Urothelium cell line (cell line): Measurements from ENCODE around the gene SLC10A2.

ENCODE experiments used
- DNase-seq: peaks from one replicate; pipeline ENCODE4 v3.0.0; 2011; ENCODE audit warnings: low spot score, mixed read lengths
- FAIRE-seq: peaks from 2 replicates; lab custom pipeline; 2011; peaks lifted over from hg19 to GRCh38; lab: Jason Lieb, UNC

SLC10A2 gene

GRCh38 chr13:102999499-102999898 lies 66.7 kb downstream of the SLC10A2 start:
- no peak for DNase-seq

More at GRCh38 chr13:102999499-102999898, 66.7 kb downstream of the SLC10A2 start:
- FAIRE-seq, result no peak
